HG03521 (cell line): Measurements from ENCODE around the gene CSTF3.
"Not testable (repeated sequence)": the region's sequence is repeated elsewhere in the genome, so short reads cannot be mapped to it uniquely, and the experiment has no call there.

Experiments used
- ATAC-seq: cut with Tn5 transposase; IDR thresholded peaks from one replicate; pipeline ENCODE4 v1.9.1; 2021; ENCODE audit warnings: mild to moderate bottlenecking, moderate library complexity; ENCODE audit not compliant: unreplicated experiment

The CSTF3 gene

GRCh38 chr11:33161120-33162005 is at the start of gene CSTF3:
CSTF3 (minus strand) TSS chr11:33161480; CDS start chr11:33161325, 155 bp downstream.
- ATAC-seq: peak; percentile 87

GRCh38 chr11:33208150-33208549 is 46.9 kb upstream of the CSTF3 start:
- no peak for ATAC-seq

- ATAC-seq: no peak
These were observed 46.2 kb upstream of the CSTF3 start for GRCh38 chr11:33207408-33207985.

GRCh38 chr11:33197915-33198727 is 36.8 kb upstream of the CSTF3 start:
- no peak for ATAC-seq

GRCh38 chr11:33195462-33196173 is 34.3 kb upstream of the CSTF3 start:
- ATAC-seq: no peak

GRCh38 chr11:33194455-33194854 is 33.2 kb upstream of the CSTF3 start:
- no peak for ATAC-seq

GRCh38 chr11:33191467-33191866 is 30.2 kb upstream of the CSTF3 start:
- no peak for ATAC-seq

- ATAC-seq: no peak
These were observed 26.9 kb upstream of the CSTF3 start for GRCh38 chr11:33187998-33188722.

GRCh38 chr11:33185756-33186155 is 24.5 kb upstream of the CSTF3 start:
- no peak for ATAC-seq

GRCh38 chr11:33182246-33182878 is 21.1 kb upstream of the CSTF3 start:
- no peak for ATAC-seq

- ATAC-seq: no peak
These were observed 18.1 kb upstream of the CSTF3 start for GRCh38 chr11:33179348-33179803.

- ATAC-seq: no peak
These were observed 17.3 kb upstream of the CSTF3 start for GRCh38 chr11:33178443-33179180.

GRCh38 chr11:33177676-33178336 is 16.5 kb upstream of the CSTF3 start:
- ATAC-seq: no peak

- not testable (repeated sequence) for ATAC-seq
These were observed 15.5 kb upstream of the CSTF3 start for GRCh38 chr11:33176760-33177159.

GRCh38 chr11:33172996-33173395 is 11.7 kb upstream of the CSTF3 start:
- ATAC-seq: no peak

- no peak for ATAC-seq
These were observed 11.1 kb upstream of the CSTF3 start for GRCh38 chr11:33172345-33172744.

GRCh38 chr11:33171251-33171650 is 10.0 kb upstream of the CSTF3 start:
- ATAC-seq: no peak

GRCh38 chr11:33168709-33169200 is 7.5 kb upstream of the CSTF3 start:
- no peak for ATAC-seq
